Cardiac muscle cell (in vitro differentiated cells and primary cell): Measurements from ENCODE around the gene RMDN3. TPM values are rescaled to one million over a fixed set of nuclear protein-coding genes. Genes with fewer than 3 reads are reported as not detected.
A peak's percentile ranks its signal among the peaks of the same experiment; 100 is the strongest.

Source experiments
- DNase-seq, 2 donors: peaks; one replicate each; pipeline versions ENCODE4 v3.0.0 to v3.0.0-alpha.2; 2010 to 2017; ENCODE audit warnings: low read depth in 1 of 2, low spot score in 1 of 2
- H3K27ac ChIP-seq: fragments of 200-600 bp; sonication (generic); 2 replicates; pipeline ENCODE4 v1.5.1; 2016
- H3K27me3 ChIP-seq: fragments of 200-600 bp; sonication (generic); 2 replicates; pipeline ENCODE4 v1.6.0; 2016; ENCODE audit warnings: control low read depth
- H3K36me3 ChIP-seq: fragments of 200-600 bp; sonication (generic); 2 replicates; pipeline ENCODE4 v1.5.1; 2016; ENCODE audit warnings: control low read depth
- H3K4me1 ChIP-seq: fragments of 200-600 bp; sonication (generic); 2 replicates; pipeline ENCODE4 v1.8.1; 2017; ENCODE audit warnings: low read depth, mild to moderate bottlenecking, mixed run types
- H3K4me3 ChIP-seq: fragments of 200-600 bp; sonication (generic); 2 replicates; pipeline ENCODE4 v1.5.1; 2016; ENCODE audit warnings: mild to moderate bottlenecking
- H3K9me3 ChIP-seq: fragments of 200-600 bp; sonication (generic); 2 replicates; pipeline ENCODE4 v1.5.1; 2017; ENCODE audit warnings: low read depth, mild to moderate bottlenecking, control low read depth
- CTCF ChIP-seq: IDR thresholded peaks from 2 replicates; pipeline ENCODE4 v1.5.1; 2012; ENCODE audit warnings: low read depth, mild to moderate bottlenecking, low read length
- polyA plus RNA-seq: library from polyadenylated mRNA; unstranded; fragments of >200 nt; fragmentation: Nextera tagmentation; extraction: Ambion mirVana; gene quantifications from 2 replicates; pipeline ENCODE4 v1.2.1, GENCODE V29; 2016
- total RNA-seq: library from RNA; depleted of rRNA; stranded (reverse); fragments of >200 nt; gene quantifications from 2 replicates; pipeline ENCODE4 v1.2.3, GENCODE V29; 2016

Gene RMDN3
- total and polyA plus RNA-seq, 2 experiments from 2014 or later: 21.1 to 28.6 TPM

GRCh38 chr15:40763801-40764628, 9.0 kb upstream of the RMDN3 start, which contains the start of gene GCHFR:
Gene GCHFR (plus strand): TSS chr15:40764068. CDS start chr15:40764181, 113 bp downstream.
- Histone ChIP-seq H3K4me1 (peaks cover 3% of the 10 kb centered on the region), H3K9me3 (no peaks in the 10 kb centered on the region), H3K4me3 (peak within 1 kb of the TSS; percentile 51), H3K36me3 (no peaks in the 10 kb centered on the region), H3K27me3 (no peaks in the 10 kb centered on the region), H3K27ac (peak within 1 kb of the TSS; percentile 77)
- TF ChIP-seq CTCF: peak; percentile 31
- DNase-seq: peak; percentile 76 to 87

GRCh38 chr15:40762919-40763800, 8.1 kb upstream of the RMDN3 start:
- Histone ChIP-seq H3K4me3 (peak overlapping the region; percentile 51), H3K27me3 (no peaks in the 10 kb centered on the region)

GRCh38 chr15:40759961-40760360, 4.9 kb upstream of the RMDN3 start:
- H3K4me1 ChIP-seq: peaks cover 3% of the 10 kb centered on the region
- H3K9me3 ChIP-seq: no peaks in the 10 kb centered on the region
- no peak for DNase-seq
- TF ChIP-seq CTCF: no peak
- H3K27me3 ChIP-seq: no peaks in the 10 kb centered on the region
- no peak overlapping the region for H3K27ac ChIP-seq
- H3K4me3 ChIP-seq: no peak overlapping the region
- H3K36me3 ChIP-seq: no peaks in the 10 kb centered on the region

More at GRCh38 chr15:40762919-40763800, 8.1 kb upstream of the RMDN3 start:
- no peaks in the 10 kb centered on the region for H3K36me3 ChIP-seq
- peak in 1 of 2 donors; percentile 68 for DNase-seq
- no peak for TF ChIP-seq CTCF
- H3K9me3 ChIP-seq: no peaks in the 10 kb centered on the region
- H3K4me1 ChIP-seq: peaks cover 3% of the 10 kb centered on the region
- H3K27ac ChIP-seq: peak overlapping the region; percentile 77

- no peak for DNase-seq
- no peaks in the 10 kb centered on the region for H3K36me3 ChIP-seq
- H3K27me3 ChIP-seq: no peaks in the 10 kb centered on the region
- no peak overlapping the region for H3K4me3 ChIP-seq
- no peak overlapping the region for H3K27ac ChIP-seq
- no peaks in the 10 kb centered on the region for H3K9me3 ChIP-seq
- TF ChIP-seq CTCF: no peak
- no peaks in the 10 kb centered on the region for H3K4me1 ChIP-seq
Measured at GRCh38 chr15:40756938-40757337, 1.9 kb upstream of the RMDN3 start.

GRCh38 chr15:40755812-40756208, 756 bp upstream of the RMDN3 start:
- Histone ChIP-seq H3K4me1 (no peaks in the 10 kb centered on the region), H3K9me3 (no peaks in the 10 kb centered on the region), H3K27me3 (no peaks in the 10 kb centered on the region), H3K36me3 (peaks cover under 1% of the 10 kb centered on the region), H3K27ac (peak overlapping the region; percentile 74), H3K4me3 (peak overlapping the region; percentile 77)
- no peak for DNase-seq
- no peak for TF ChIP-seq CTCF
